GM18526 (cell line): ENCODE measurements around the gene FMNL1.

ENCODE experiments used
- POLR2A ChIP-seq: IDR thresholded peaks from 3 replicates; pipeline ENCODE4 v1.6.1; 2011; ENCODE audit not compliant: insufficient read length; ENCODE audit errors: extremely low read depth

FMNL1 gene

GRCh38 chr17:45200701-45201100 lies 21.0 kb upstream of the FMNL1 start:
- no peak for TF ChIP-seq POLR2A

GRCh38 chr17:45201457-45201856 lies 20.2 kb upstream of the FMNL1 start:
- TF ChIP-seq POLR2A: no peak

- TF ChIP-seq POLR2A: no peak
These were observed 2.6 kb upstream of the FMNL1 start for GRCh38 chr17:45218895-45219661.

GRCh38 chr17:45220079-45220478 lies 1.6 kb upstream of the FMNL1 start:
- no peak for TF ChIP-seq POLR2A

GRCh38 chr17:45222014-45222288 lies 266 bp downstream of the FMNL1 start:
- no peak for TF ChIP-seq POLR2A

GRCh38 chr17:45222289-45222995 lies 757 bp downstream of the FMNL1 start:
- TF ChIP-seq POLR2A: peak; percentile 1

GRCh38 chr17:45222996-45223538 lies 1.4 kb downstream of the FMNL1 start:
- no peak for TF ChIP-seq POLR2A

- TF ChIP-seq POLR2A: peak; percentile 47
These were observed 2.1 kb downstream of the FMNL1 start for GRCh38 chr17:45223539-45224528.

GRCh38 chr17:45224671-45225050 lies 3.0 kb downstream of the FMNL1 start:
- no peak for TF ChIP-seq POLR2A

- TF ChIP-seq POLR2A: peak; percentile 37
These were observed 3.5 kb downstream of the FMNL1 start for GRCh38 chr17:45225051-45225700.

- peak; percentile 94 for TF ChIP-seq POLR2A
These were observed 4.4 kb downstream of the FMNL1 start for GRCh38 chr17:45225964-45226530.

GRCh38 chr17:45226576-45226975 lies 4.9 kb downstream of the FMNL1 start:
- no peak for TF ChIP-seq POLR2A

GRCh38 chr17:45227101-45227925 lies 5.6 kb downstream of the FMNL1 start:
- peak; percentile 42 for TF ChIP-seq POLR2A
